ENCODE measurements around the gene DGKK. TPM values are rescaled to one million over a fixed set of nuclear protein-coding genes. Genes with fewer than 3 reads are reported as not detected.

DGKK gene
- total and polyA plus RNA-seq, 2 donors (not counting 1 experiment from before 2014, with no cell fraction given) = not detected

- TF ChIP-seq EZH2 (IDR thresholded peaks at IDR 0.05; ENCODE audit: low read length, missing control alignments) = no peak
- no peak for TF ChIP-seq CTCF (conservative IDR thresholded peaks at IDR 0.05 in 1 of 2, IDR thresholded peaks at IDR 0.05 in 1 of 2; ENCODE audit: low read depth in 1 of 2, low read length in 2 of 2)
- Histone ChIP-seq H4K20me1 (ENCODE audit: control insufficient read depth, extremely low read depth, insufficient read depth, low read length) (no peaks in the 10 kb centered on the region), H3K4me2 (ENCODE audit: extremely low read depth, insufficient read depth, low read length) (no peak overlapping the region), H2AFZ (ENCODE audit: low read length) (no peak overlapping the region), H3K27me3 (ENCODE audit: control insufficient read depth, insufficient read depth, low read length) (no peaks in the 10 kb centered on the region), H3K9ac (ENCODE audit: insufficient read depth, low read length) (no peak overlapping the region), H3K36me3 (ENCODE audit: control insufficient read depth, insufficient read depth, low read length) (no peaks in the 10 kb centered on the region), H3K4me3 (replicated peaks in 1 of 4; ENCODE audit: control extremely low read depth in 1 of 4, insufficient read depth in 1 of 4, low read depth in 3 of 4, low read length in 4 of 4) (no peak overlapping the region), H3K79me2 (ENCODE audit: control insufficient read depth, insufficient read depth, low read length) (no peaks in the 10 kb centered on the region), H3K9me3 (ENCODE audit: control insufficient read depth, insufficient read depth, low read depth, low read length) (no peaks in the 10 kb centered on the region), H3K27ac (ENCODE audit: insufficient read depth, low read length) (no peak overlapping the region), H3K4me1 (ENCODE audit: control insufficient read depth, extremely low read depth, insufficient read depth, low read length) (no peaks in the 10 kb centered on the region)
- no peak for DNase-seq (ENCODE audit: low read depth in 2 of 2)
These were observed 22.1 kb downstream of the DGKK start for GRCh38 chrX:50448565-50448964.

- no peaks in the 10 kb centered on the region for H4K20me1 ChIP-seq (ENCODE audit: control insufficient read depth, extremely low read depth, insufficient read depth, low read length)
- no peak overlapping the region for H3K27ac ChIP-seq (ENCODE audit: insufficient read depth, low read length)
- no peak overlapping the region for H3K9ac ChIP-seq (ENCODE audit: insufficient read depth, low read length)
- no peaks in the 10 kb centered on the region for H3K9me3 ChIP-seq (ENCODE audit: control insufficient read depth, insufficient read depth, low read depth, low read length)
- H3K79me2 ChIP-seq (ENCODE audit: control insufficient read depth, insufficient read depth, low read length) = no peaks in the 10 kb centered on the region
- no peaks in the 10 kb centered on the region for H3K27me3 ChIP-seq (ENCODE audit: control insufficient read depth, insufficient read depth, low read length)
- H3K36me3 ChIP-seq (ENCODE audit: control insufficient read depth, insufficient read depth, low read length) = no peaks in the 10 kb centered on the region
- no peaks in the 10 kb centered on the region for H3K4me1 ChIP-seq (ENCODE audit: control insufficient read depth, extremely low read depth, insufficient read depth, low read length)
- H3K4me2 ChIP-seq (ENCODE audit: extremely low read depth, insufficient read depth, low read length) = no peak overlapping the region
- no peak for TF ChIP-seq EZH2 (IDR thresholded peaks at IDR 0.05; ENCODE audit: low read length, missing control alignments)
- no peak for TF ChIP-seq CTCF (conservative IDR thresholded peaks at IDR 0.05 in 1 of 2, IDR thresholded peaks at IDR 0.05 in 1 of 2; ENCODE audit: low read depth in 1 of 2, low read length in 2 of 2)
- no peak for DNase-seq (ENCODE audit: low read depth in 2 of 2)
- no peak overlapping the region for H3K4me3 ChIP-seq (replicated peaks in 1 of 4; ENCODE audit: control extremely low read depth in 1 of 4, insufficient read depth in 1 of 4, low read depth in 3 of 4, low read length in 4 of 4)
- no peak overlapping the region for H2AFZ ChIP-seq (ENCODE audit: low read length)
These were observed 23.1 kb downstream of the DGKK start for GRCh38 chrX:50447535-50447934.

GRCh38 chrX:50442426-50443116 lies 28.1 kb downstream of the DGKK start:
- no peak overlapping the region for H2AFZ ChIP-seq (ENCODE audit: low read length)
- TF ChIP-seq EZH2 (IDR thresholded peaks at IDR 0.05; ENCODE audit: low read length, missing control alignments) (no peak), CTCF (conservative IDR thresholded peaks at IDR 0.05 in 1 of 2, IDR thresholded peaks at IDR 0.05 in 1 of 2; ENCODE audit: low read depth in 1 of 2, low read length in 2 of 2) (no peak)
- H3K36me3 ChIP-seq (ENCODE audit: control insufficient read depth, insufficient read depth, low read length) = no peaks in the 10 kb centered on the region
- no peaks in the 10 kb centered on the region for H4K20me1 ChIP-seq (ENCODE audit: control insufficient read depth, extremely low read depth, insufficient read depth, low read length)
- no peaks in the 10 kb centered on the region for H3K79me2 ChIP-seq (ENCODE audit: control insufficient read depth, insufficient read depth, low read length)
- no peaks in the 10 kb centered on the region for H3K27me3 ChIP-seq (ENCODE audit: control insufficient read depth, insufficient read depth, low read length)
- no peak overlapping the region for H3K9ac ChIP-seq (ENCODE audit: insufficient read depth, low read length)
- no peak overlapping the region for H3K27ac ChIP-seq (ENCODE audit: insufficient read depth, low read length)
- no peak overlapping the region for H3K4me3 ChIP-seq (replicated peaks in 1 of 4; ENCODE audit: control extremely low read depth in 1 of 4, insufficient read depth in 1 of 4, low read depth in 3 of 4, low read length in 4 of 4)
- DNase-seq (ENCODE audit: low read depth in 2 of 2) = no peak
- H3K4me1 ChIP-seq (ENCODE audit: control insufficient read depth, extremely low read depth, insufficient read depth, low read length) = no peaks in the 10 kb centered on the region
- no peak overlapping the region for H3K4me2 ChIP-seq (ENCODE audit: extremely low read depth, insufficient read depth, low read length)
- no peaks in the 10 kb centered on the region for H3K9me3 ChIP-seq (ENCODE audit: control insufficient read depth, insufficient read depth, low read depth, low read length)
